OCI-LY3 (cell line): ENCODE data around the gene ENHO.

Experiments
- CTCF ChIP-seq: fragments of 200-600, 300-600 bp; sonication (generic); IDR thresholded peaks from 2 replicates; pipeline ENCODE4 v1.5.1; 2014; ENCODE audit warnings: antibody characterized with exemption, low read length, low read depth
- EZH2phosphoT487 ChIP-seq: fragments of 200-600 bp; shearing (Covaris generic); IDR thresholded peaks from 2 replicates; pipeline ENCODE4 v1.6.1; 2018; ENCODE audit warnings: antibody characterized with exemption, mixed run types, low read depth

DNA sequence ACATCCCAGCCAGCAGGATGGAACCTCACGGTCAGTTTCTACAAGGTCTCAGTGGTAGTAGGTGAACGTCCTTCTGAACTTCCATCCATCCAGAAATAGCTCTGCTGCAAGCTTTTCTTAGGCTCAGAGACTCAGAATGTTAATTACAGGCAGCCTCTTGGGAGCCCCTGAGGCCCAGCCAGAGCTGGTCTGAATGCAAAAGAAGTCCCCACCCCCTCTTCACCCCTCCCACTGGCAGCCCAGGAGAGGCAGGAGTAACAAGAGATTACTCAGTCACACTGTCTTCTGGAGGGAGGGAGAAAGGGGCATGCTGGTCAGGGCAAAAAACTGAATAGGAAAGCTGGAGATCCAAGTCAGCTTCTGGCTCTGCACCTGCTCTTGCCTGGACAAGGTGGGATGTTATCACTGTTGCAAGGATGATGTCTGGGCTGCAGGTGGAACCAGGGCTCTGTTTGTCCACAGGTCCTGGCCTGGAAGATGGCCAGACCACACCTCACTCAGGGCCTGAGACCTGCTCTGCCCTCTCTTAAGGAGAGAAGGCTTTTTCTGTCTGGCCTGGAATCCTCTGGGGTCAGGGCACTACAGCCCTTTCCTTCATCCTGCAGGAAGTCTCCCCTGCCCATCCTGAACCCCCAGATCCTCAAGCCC is 9.1 kb downstream of the ENHO start:
- TF ChIP-seq CTCF (no peak), EZH2phosphoT487 (no peak)
